Hair follicle dermal papilla cell (primary cell): Measurements from ENCODE around the gene LORICRIN. TPM values are rescaled to one million over a fixed set of nuclear protein-coding genes. Genes with fewer than 3 reads are reported as not detected.

Experiments used
- total RNA-seq: library from RNA; depleted of rRNA; stranded (reverse); fragments of >200 nt; gene quantifications from 2 replicates; pipeline ENCODE4 v1.2.3, GENCODE V29; 2012

Gene LORICRIN, protein sequence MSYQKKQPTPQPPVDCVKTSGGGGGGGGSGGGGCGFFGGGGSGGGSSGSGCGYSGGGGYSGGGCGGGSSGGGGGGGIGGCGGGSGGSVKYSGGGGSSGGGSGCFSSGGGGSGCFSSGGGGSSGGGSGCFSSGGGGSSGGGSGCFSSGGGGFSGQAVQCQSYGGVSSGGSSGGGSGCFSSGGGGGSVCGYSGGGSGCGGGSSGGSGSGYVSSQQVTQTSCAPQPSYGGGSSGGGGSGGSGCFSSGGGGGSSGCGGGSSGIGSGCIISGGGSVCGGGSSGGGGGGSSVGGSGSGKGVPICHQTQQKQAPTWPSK
- total RNA-seq = not detected in 2 replicates

DNA sequence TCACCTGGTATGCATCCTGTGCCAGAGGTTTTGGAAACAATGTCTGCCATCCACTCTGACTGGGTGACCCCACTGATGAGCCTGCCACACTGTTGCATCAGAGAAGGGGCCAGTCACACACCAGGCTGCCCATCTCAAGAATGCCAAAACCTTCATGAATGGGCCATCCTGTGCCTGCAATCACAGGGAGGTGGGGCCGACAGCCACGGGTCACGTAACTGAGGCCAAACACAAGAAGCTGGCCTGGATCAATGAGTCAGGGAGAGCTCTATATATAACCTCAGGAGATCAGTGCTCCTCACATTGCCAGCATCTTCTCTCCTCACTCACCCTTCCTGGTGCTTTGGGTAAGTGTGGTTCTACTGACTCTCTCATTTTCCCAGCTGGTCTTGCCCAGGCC lies at the start of gene LORICRIN:
Gene LORICRIN, plus strand, starts transcription at position 301 of the 400 bp plus-strand sequence. CDS start 1,263 bp downstream, outside the sequence.

DNA sequence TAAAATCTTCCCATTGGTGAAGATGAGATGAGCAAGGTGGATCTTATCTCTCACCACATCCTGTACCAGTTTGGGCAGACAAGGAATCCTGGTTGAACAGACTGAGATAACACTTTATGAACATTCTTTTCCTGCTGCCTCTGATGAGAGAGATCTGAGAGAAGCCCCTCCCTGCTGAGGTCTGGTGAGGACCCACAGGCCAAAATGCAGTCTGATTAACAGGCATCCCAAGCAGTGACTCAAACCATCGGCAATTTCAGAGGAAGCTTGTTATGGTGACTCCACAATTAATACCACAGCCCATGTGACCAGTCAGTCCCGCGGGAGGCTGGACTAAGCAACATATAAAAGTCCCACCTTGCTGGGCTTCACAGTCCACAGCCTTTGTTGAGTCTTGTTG lies 42.3 kb upstream of the LORICRIN start, which contains the start of gene PRR9:
Gene PRR9, plus strand, starts transcription at position 373 of the 400 bp plus-strand sequence. CDS start 561 bp downstream, outside the sequence.

Other genes with a start within 250 kb of the LORICRIN start
- gene SPRR1B, start 228.5 kb upstream of the LORICRIN start, total RNA-seq = not detected in 2 replicates
- not detected in 2 replicates for gene SPRR2D, start 218.6 kb upstream of the LORICRIN start, total RNA-seq
- gene SPRR2A, start 202.2 kb upstream of the LORICRIN start, total RNA-seq = not detected in 2 replicates
- gene SPRR2B, start 188.1 kb upstream of the LORICRIN start, total RNA-seq = not detected in 2 replicates
- not detected in 2 replicates for gene SPRR2E, start 165.2 kb upstream of the LORICRIN start, total RNA-seq
- not detected in 2 replicates for gene SPRR2F, start 146.2 kb upstream of the LORICRIN start, total RNA-seq
- gene SPRR2G, start 108.8 kb upstream of the LORICRIN start, total RNA-seq = not detected in 2 replicates
- gene LELP1, start 56.3 kb upstream of the LORICRIN start, total RNA-seq = not detected in 2 replicates
- gene PRR9, start 42.1 kb upstream of the LORICRIN start, total RNA-seq = not detected in 2 replicates
- not detected in 2 replicates for gene PGLYRP3, start 53.3 kb downstream of the LORICRIN start, total RNA-seq
- gene PGLYRP4, start 89.2 kb downstream of the LORICRIN start, total RNA-seq = not detected in 2 replicates
- 0.49 TPM in 1 of 2 replicates, not detected in the other for gene S100A9, start 98.2 kb downstream of the LORICRIN start, total RNA-seq
- gene S100A12, start 115.9 kb downstream of the LORICRIN start, total RNA-seq = not detected in 2 replicates
- gene S100A8, start 131.4 kb downstream of the LORICRIN start, total RNA-seq = not detected in 2 replicates
- gene S100A7A, start 156.8 kb downstream of the LORICRIN start, total RNA-seq = not detected in 2 replicates
- gene S100A7, start 201.0 kb downstream of the LORICRIN start, total RNA-seq = not detected in 2 replicates